DMS 273 (cell line): ENCODE measurements around the gene UTS2B.
A peak's percentile ranks its signal among the peaks of the same experiment; 100 is the strongest.

ENCODE experiments used
- DNase-seq: peaks from one replicate; lab custom pipeline; 2025; ENCODE audit not compliant: unreplicated experiment; lab: John Stamatoyannopoulos, UW

The UTS2B gene

DNA sequence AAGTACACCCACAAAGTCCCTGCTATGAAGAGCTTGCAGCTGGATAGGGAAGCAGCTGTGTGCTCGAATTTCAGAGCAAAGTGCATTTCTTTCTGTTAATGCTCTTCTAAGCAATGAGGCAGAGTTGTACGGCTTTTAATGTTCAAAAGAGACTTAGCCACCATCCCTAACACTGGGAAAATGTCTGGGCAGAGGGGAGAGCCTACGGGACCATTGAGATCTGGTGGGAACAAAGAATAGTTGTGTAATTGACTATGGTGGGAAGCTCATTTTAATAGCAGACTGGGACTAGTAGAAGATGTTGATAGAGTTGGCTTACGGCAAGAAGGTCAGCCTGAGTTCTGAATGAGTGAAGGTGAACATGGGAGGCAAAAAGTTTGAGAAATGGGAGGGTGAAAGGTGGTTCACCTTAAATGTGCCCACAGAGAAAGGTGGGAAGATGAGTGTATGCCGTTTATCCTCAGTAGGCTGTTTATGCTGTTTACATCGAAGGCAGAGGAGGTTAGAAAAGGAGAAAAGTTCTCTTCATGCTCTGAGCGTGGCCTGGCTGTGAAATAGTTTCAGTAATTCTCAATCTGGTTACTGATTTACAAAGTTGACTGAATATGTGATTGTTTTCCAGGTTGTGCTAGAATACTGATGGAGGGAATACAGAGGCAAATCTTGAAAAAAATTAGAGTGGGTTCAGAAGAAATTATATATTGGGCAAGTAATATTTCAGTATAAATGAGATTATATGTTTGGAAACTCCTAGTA, 22.9 kb upstream of the UTS2B start:
- DNase-seq = no peak

DNA sequence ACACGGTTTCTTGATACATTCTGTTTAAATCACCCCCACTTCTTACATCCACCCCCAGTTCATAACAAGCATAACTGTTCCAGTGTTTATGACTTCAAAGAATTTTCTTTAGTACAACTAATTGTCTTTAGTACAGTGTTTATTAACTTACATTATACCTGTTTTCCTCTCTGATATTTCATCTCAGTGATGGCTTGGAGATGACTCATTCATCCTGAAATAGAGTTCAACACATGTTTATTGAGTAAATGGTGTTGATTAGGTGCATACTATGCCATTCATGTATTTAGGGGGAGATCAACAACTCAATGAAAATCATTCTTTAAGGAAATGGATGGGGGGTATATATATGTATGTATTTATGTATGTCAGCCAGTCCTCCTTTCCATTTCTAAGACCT, 21.7 kb upstream of the UTS2B start:
- DNase-seq = no peak

- no peak for DNase-seq
Measured at GRCh38 chr3:191350396-191351090, 20.2 kb upstream of the UTS2B start.

- no peak for DNase-seq
Measured at GRCh38 chr3:191348098-191348497, 17.8 kb upstream of the UTS2B start.

DNA sequence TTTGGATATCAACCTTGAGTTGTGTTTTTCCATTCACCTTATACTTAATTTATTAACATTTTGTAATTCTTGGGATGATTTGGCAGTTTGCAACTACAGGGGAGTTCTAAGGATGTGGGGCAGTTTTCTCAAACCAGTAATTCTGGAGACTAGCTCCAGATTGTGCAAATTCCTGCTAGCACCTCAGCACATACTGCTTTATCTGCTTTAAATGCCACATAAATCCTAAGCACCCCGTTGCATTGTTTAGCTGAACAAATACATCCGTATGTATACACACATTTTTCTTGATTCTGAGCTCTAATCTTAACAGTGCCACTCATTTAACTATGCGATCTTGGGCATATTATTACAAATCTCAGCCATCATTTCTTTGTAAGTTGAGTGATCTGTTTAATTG, 16.9 kb upstream of the UTS2B start:
- no peak for DNase-seq

DNA sequence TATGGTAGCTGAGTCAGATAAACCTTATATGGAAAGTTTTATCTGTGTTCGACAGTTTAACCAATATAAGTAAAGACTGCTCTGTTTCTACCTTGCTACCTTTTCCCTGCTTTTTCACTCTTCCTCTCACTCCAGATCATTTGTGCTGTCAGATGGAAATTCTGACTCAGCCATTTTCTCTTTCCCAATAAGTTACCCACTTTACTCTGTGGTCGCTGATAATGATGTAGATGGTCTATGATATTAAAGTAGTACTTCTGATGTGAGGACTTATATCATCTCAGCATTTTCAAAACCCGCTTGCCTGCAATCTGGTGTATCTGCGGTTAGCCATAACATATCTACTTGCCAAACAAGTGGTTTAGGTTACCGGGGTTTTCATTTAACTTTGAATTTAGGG, 15.0 kb upstream of the UTS2B start:
- no peak for DNase-seq

DNA sequence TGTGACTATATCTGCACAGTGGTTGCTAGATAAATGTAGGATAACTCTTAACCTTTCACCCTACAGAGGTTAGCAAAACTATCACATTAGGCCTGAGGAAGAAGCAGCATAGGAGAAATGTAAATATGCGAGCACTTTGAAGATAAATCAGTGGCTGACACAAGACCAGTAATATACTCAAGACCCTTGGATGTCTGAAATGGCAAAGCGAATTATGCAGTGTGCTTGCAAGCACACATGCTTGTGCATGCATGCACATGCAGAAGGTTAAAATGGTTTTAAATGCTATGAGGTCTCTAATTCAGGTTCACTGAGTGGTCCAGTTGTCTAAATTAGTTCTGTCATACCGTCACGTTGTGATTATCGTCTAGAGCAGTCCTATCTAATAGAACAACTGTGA, 13.6 kb upstream of the UTS2B start:
- no peak for DNase-seq

GRCh38 chr3:191343115-191343514, 12.8 kb upstream of the UTS2B start:
- no peak for DNase-seq

DNA sequence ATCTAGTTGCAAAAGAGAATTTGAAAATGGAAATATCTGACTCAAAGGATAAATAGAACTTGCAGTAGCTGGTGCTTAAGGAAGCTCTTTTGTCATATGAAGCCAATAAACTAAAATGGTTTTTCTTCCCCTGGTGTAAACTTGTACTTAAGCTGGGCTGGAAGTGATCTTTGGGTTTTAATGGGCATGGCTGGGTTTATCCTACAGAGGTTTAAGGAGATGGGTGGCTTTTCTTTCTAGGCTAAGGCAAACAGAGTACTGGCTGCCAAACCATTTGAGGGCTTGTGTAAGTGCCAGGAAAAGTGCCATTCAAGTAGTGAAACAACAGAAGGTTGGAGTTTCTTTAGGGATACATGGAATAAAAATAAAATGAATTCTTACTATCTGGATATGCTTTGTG, 12.1 kb upstream of the UTS2B start:
- DNase-seq = no peak

- DNase-seq = no peak
Measured at GRCh38 chr3:191342006-191342405, 11.7 kb upstream of the UTS2B start.

- DNase-seq = no peak
Measured at GRCh38 chr3:191340966-191341365, 10.6 kb upstream of the UTS2B start.

DNA sequence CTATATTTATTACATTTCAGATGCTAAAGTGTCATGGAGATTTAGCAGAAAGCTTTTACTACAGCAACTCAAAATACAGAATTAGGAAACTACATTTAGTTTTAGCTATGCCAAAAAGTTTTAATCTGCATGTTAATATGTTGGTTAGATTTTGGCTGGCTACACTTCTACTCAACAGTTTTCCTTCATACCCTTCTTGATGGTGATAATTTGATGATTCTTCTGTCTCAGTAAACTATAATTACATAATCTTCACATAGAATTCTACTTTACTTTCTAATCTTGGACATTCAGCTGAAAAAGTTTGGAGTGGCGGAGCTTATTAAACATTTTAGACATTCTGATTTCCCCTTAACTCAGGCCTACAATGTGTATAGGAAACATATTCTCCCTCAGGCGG, 10.0 kb upstream of the UTS2B start:
- no peak for DNase-seq

DNA sequence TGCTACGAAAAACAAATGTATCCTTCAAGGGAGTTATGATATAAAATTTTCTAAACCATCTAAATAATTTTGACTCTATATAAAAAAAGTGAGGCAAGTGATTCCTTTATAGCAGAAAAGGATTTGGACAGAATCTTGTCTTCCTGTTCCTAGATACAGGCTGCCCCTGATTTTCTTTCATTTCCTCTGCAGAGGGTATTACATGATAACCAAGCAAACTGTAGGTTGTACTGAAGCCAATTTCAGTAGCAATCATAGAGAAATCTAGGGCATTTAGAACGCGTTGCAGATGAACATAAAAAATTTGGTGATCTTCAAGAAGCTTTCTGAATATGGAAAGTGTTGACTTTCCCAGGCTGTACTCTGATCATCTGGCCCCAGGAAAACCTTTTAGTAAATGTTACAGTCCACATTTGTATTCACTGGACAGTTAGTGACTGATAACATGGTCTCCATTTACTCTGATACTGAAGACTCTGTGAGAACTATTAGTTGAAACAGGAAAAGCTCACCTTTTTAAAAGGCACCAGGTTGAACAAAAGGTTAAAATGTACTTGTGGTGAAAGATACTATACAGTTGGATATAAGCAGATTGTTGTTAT, 9.1 kb upstream of the UTS2B start:
- no peak for DNase-seq

DNA sequence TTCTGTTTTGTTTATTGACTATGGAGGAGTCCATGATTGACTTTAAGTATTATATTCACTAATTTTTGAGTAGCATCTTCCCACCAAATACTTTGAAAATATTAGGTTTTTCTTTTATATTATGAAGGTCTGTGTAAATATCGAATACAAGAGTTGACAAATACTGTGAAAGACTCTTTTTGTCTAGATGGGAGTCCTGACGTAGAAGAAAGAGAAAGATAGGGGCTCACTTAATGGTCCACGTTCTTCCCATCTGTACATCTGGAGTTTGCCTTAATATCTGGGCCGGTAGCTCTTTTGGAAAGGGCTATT, 7.8 kb upstream of the UTS2B start:
- DNase-seq = no peak

- no peak for DNase-seq
Measured at GRCh38 chr3:191336833-191337232, 6.5 kb upstream of the UTS2B start.

GRCh38 chr3:191334346-191334893, 4.1 kb upstream of the UTS2B start:
- no peak for DNase-seq

DNA sequence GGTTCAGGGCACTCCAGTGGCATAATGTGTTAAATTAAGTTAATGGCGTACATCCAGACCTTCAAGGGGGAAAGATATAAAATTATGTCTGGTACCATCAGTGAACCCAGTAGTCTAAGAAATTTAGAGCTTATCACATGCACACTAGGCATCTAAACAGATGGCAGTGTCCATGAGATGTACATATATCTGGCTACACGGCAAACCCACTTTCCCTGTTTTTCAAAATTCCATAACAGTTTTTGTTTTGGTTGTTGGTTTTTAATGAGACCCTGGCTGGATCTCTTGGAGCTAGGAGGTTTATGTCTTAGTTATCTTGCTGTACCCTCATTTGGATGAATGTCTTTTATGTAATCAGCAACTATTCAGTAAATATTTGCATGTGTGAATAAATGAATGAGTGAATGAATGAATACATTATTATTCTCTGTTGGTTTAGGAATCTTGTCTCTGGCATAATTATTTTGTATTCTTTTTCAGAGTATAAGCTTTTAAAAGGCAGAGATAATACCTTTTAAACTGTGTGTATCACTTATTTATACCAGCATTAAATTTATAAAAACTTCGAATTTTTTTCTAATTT, 3.1 kb upstream of the UTS2B start:
- DNase-seq = no peak

DNA sequence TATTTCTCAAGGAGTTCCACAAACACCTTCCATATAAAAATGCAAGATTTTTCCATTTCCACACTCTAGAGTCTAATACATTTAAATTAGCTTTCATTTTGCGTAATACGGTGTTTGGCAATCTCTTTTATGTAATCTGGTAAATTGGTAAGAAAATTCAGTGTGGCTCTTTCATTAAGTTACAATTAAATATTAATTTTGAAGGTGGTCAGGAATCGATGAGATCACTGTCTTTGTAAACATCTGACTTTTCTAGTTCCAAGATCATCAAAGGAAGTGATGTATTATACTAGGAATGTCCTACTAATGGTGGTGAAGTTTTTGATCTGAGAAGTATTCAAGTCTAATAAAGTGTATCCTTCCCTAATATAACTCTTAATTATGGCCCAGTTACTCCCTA, 1.1 kb upstream of the UTS2B start:
- DNase-seq = no peak

DNA sequence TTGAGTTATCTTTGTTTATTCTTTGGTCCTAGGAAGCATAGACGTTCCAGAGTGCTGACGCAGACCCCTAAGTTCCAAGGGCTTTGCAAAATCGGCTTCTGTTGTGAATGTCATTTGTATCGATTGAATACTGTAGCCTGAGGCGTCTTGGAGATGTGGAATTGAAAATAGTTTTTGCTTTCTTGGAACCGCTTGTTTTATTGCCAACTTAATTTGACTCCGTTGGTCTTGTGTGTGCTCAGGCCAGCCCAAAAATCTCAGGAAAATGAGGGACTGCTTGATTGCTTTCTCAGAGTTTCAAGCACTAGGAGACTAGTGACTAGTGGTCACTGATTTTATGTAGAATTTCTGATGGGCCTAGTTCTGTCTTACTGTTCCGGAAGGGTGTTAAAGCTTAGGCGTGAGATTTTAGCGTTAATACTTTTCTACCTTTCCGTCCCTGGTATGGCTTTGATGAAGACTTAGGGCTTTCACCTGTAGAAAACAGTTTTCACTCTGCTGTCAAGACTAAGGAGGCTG, 263 bp upstream of the UTS2B start:
- no peak for DNase-seq

DNA sequence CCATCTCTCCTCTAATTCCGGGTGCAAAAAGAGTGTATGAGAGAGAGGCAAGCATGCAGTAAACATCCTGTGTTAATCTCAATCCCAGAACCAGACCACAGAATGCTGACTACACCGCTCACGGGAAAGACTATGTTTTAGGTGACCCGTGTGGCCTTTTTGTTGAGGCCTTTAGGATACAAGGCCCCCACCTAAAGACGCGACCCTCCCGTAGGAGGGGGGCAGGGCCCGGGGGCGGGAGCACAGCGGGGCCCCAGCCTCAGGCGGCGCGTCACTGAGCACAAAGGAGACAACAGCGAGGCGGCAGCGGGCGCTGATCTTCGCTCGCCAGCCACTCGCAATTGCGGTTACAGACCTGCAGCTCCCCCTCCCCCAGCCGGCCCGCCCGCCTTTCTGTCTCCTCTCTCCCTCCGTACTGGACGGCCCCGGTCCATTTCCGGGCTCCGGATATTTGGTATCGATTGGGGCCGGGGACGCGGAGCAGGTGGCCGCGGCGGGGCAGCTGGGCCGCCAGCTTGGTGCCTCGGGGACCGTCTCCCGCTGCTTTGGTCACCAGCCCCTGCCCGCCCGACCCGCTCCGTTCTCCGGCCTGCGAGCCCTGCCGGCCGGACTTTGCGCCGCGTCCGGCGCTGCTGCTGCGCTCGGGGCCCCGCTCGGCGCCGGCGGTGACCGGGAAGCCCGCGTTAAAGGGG, 1.2 kb downstream of the UTS2B start, which contains the start of gene CCDC50:
Gene CCDC50, plus strand, starts transcription at position 433 of the 692 bp plus-strand sequence. CDS start 281 bp downstream, outside the sequence.
- DNase-seq = peak; percentile 83

GRCh38 chr3:191328383-191328961, 1.9 kb downstream of the UTS2B start:
- no peak for DNase-seq
